ENCODE measurements around the gene KCNQ1.

The KCNQ1 gene

GRCh38 chr11:2772544-2773031 lies 327.8 kb downstream of the KCNQ1 start:
- H3K9ac ChIP-seq (ENCODE audit: low read depth, low read length): no peak overlapping the region

GRCh38 chr11:2774173-2775082 lies 329.6 kb downstream of the KCNQ1 start:
- no peak overlapping the region for H3K4me3 ChIP-seq (ENCODE audit: low read depth, low read length)
- H3K36me3 ChIP-seq (ENCODE audit: control insufficient read depth, insufficient read depth, low read length): no peaks in the 10 kb centered on the region
- no peaks in the 10 kb centered on the region for H3K4me1 ChIP-seq (ENCODE audit: control insufficient read depth, insufficient read depth, low read length)
- H3K9me3 ChIP-seq (ENCODE audit: control insufficient read depth, insufficient read depth, low read length): no peaks in the 10 kb centered on the region
- peaks cover 46% of the 10 kb centered on the region for H3K27me3 ChIP-seq (ENCODE audit: control insufficient read depth, insufficient read depth, low read length)
- no peak overlapping the region for H3K9ac ChIP-seq (ENCODE audit: low read depth, low read length)
- no peak overlapping the region for H3K27ac ChIP-seq (ENCODE audit: low read depth, low read length)

More at GRCh38 chr11:2772544-2773031, 327.8 kb downstream of the KCNQ1 start:
- Histone ChIP-seq H3K36me3 (ENCODE audit: control insufficient read depth, insufficient read depth, low read length) (no peaks in the 10 kb centered on the region), H3K4me1 (ENCODE audit: control insufficient read depth, insufficient read depth, low read length) (no peaks in the 10 kb centered on the region), H3K9me3 (ENCODE audit: control insufficient read depth, insufficient read depth, low read length) (no peaks in the 10 kb centered on the region), H3K27ac (ENCODE audit: low read depth, low read length) (no peak overlapping the region), H3K4me3 (ENCODE audit: low read depth, low read length) (no peak overlapping the region), H3K27me3 (ENCODE audit: control insufficient read depth, insufficient read depth, low read length) (peaks cover 64% of the 10 kb centered on the region)

- peaks cover 43% of the 10 kb centered on the region for H3K27me3 ChIP-seq (ENCODE audit: control insufficient read depth, insufficient read depth, low read length)
Observed at GRCh38 chr11:2775083-2775625, 330.3 kb downstream of the KCNQ1 start.

GRCh38 chr11:2775626-2776350 lies 331.0 kb downstream of the KCNQ1 start:
- Histone ChIP-seq H3K27ac (ENCODE audit: low read depth, low read length) (no peak overlapping the region), H3K4me1 (ENCODE audit: control insufficient read depth, insufficient read depth, low read length) (no peaks in the 10 kb centered on the region), H3K27me3 (ENCODE audit: control insufficient read depth, insufficient read depth, low read length) (peaks cover 39% of the 10 kb centered on the region), H3K4me3 (ENCODE audit: low read depth, low read length) (no peak overlapping the region), H3K9me3 (ENCODE audit: control insufficient read depth, insufficient read depth, low read length) (no peaks in the 10 kb centered on the region), H3K36me3 (ENCODE audit: control insufficient read depth, insufficient read depth, low read length) (no peaks in the 10 kb centered on the region), H3K9ac (ENCODE audit: low read depth, low read length) (no peak overlapping the region)

More at GRCh38 chr11:2775083-2775625, 330.3 kb downstream of the KCNQ1 start:
- no peaks in the 10 kb centered on the region for H3K36me3 ChIP-seq (ENCODE audit: control insufficient read depth, insufficient read depth, low read length)
- no peaks in the 10 kb centered on the region for H3K4me1 ChIP-seq (ENCODE audit: control insufficient read depth, insufficient read depth, low read length)
- no peak overlapping the region for H3K27ac ChIP-seq (ENCODE audit: low read depth, low read length)
- H3K4me3 ChIP-seq (ENCODE audit: low read depth, low read length): no peak overlapping the region
- H3K9me3 ChIP-seq (ENCODE audit: control insufficient read depth, insufficient read depth, low read length): no peaks in the 10 kb centered on the region
- no peak overlapping the region for H3K9ac ChIP-seq (ENCODE audit: low read depth, low read length)

GRCh38 chr11:2776351-2777061 lies 331.7 kb downstream of the KCNQ1 start:
- H3K36me3 ChIP-seq (ENCODE audit: control insufficient read depth, insufficient read depth, low read length): no peaks in the 10 kb centered on the region
- H3K9me3 ChIP-seq (ENCODE audit: control insufficient read depth, insufficient read depth, low read length): no peaks in the 10 kb centered on the region
- H3K4me3 ChIP-seq (ENCODE audit: low read depth, low read length): no peak overlapping the region
- H3K4me1 ChIP-seq (ENCODE audit: control insufficient read depth, insufficient read depth, low read length): no peaks in the 10 kb centered on the region
- peaks cover 32% of the 10 kb centered on the region for H3K27me3 ChIP-seq (ENCODE audit: control insufficient read depth, insufficient read depth, low read length)
- no peak overlapping the region for H3K27ac ChIP-seq (ENCODE audit: low read depth, low read length)
- H3K9ac ChIP-seq (ENCODE audit: low read depth, low read length): no peak overlapping the region

- Histone ChIP-seq H3K4me1 (ENCODE audit: control insufficient read depth, insufficient read depth, low read length) (no peaks in the 10 kb centered on the region), H3K27ac (ENCODE audit: low read depth, low read length) (no peak overlapping the region), H3K4me3 (ENCODE audit: low read depth, low read length) (no peak overlapping the region), H3K36me3 (ENCODE audit: control insufficient read depth, insufficient read depth, low read length) (no peaks in the 10 kb centered on the region), H3K27me3 (ENCODE audit: control insufficient read depth, insufficient read depth, low read length) (peaks cover 24% of the 10 kb centered on the region), H3K9me3 (ENCODE audit: control insufficient read depth, insufficient read depth, low read length) (no peaks in the 10 kb centered on the region), H3K9ac (ENCODE audit: low read depth, low read length) (no peak overlapping the region)
Observed at GRCh38 chr11:2777386-2777785, 332.6 kb downstream of the KCNQ1 start.

GRCh38 chr11:2777871-2778629 lies 333.2 kb downstream of the KCNQ1 start:
- Histone ChIP-seq H3K36me3 (ENCODE audit: control insufficient read depth, insufficient read depth, low read length) (no peaks in the 10 kb centered on the region), H3K27ac (ENCODE audit: low read depth, low read length) (no peak overlapping the region), H3K9ac (ENCODE audit: low read depth, low read length) (no peak overlapping the region), H3K4me3 (ENCODE audit: low read depth, low read length) (no peak overlapping the region), H3K4me1 (ENCODE audit: control insufficient read depth, insufficient read depth, low read length) (peaks cover 1% of the 10 kb centered on the region; the same call in 1 of the 2 replicates), H3K27me3 (ENCODE audit: control insufficient read depth, insufficient read depth, low read length) (peaks cover 17% of the 10 kb centered on the region), H3K9me3 (ENCODE audit: control insufficient read depth, insufficient read depth, low read length) (no peaks in the 10 kb centered on the region)

- H3K9me3 ChIP-seq (ENCODE audit: control insufficient read depth, insufficient read depth, low read length): no peaks in the 10 kb centered on the region
- H3K4me3 ChIP-seq (ENCODE audit: low read depth, low read length): no peak overlapping the region
- no peak overlapping the region for H3K9ac ChIP-seq (ENCODE audit: low read depth, low read length)
- H3K27me3 ChIP-seq (ENCODE audit: control insufficient read depth, insufficient read depth, low read length): peaks cover 9% of the 10 kb centered on the region
- H3K4me1 ChIP-seq (ENCODE audit: control insufficient read depth, insufficient read depth, low read length): peaks cover 10% of the 10 kb centered on the region
- no peaks in the 10 kb centered on the region for H3K36me3 ChIP-seq (ENCODE audit: control insufficient read depth, insufficient read depth, low read length)
- H3K27ac ChIP-seq (ENCODE audit: low read depth, low read length): no peak overlapping the region
Observed at GRCh38 chr11:2778630-2779498, 334.1 kb downstream of the KCNQ1 start.

GRCh38 chr11:2779499-2779980 lies 334.7 kb downstream of the KCNQ1 start:
- H3K27me3 ChIP-seq (ENCODE audit: control insufficient read depth, insufficient read depth, low read length): peaks cover 3% of the 10 kb centered on the region; the same call in 1 of the 2 replicates
- peaks cover 13% of the 10 kb centered on the region for H3K4me1 ChIP-seq (ENCODE audit: control insufficient read depth, insufficient read depth, low read length)
- no peak overlapping the region for H3K9ac ChIP-seq (ENCODE audit: low read depth, low read length)
- H3K27ac ChIP-seq (ENCODE audit: low read depth, low read length): no peak overlapping the region
- no peaks in the 10 kb centered on the region for H3K36me3 ChIP-seq (ENCODE audit: control insufficient read depth, insufficient read depth, low read length)
- H3K4me3 ChIP-seq (ENCODE audit: low read depth, low read length): no peak overlapping the region
- H3K9me3 ChIP-seq (ENCODE audit: control insufficient read depth, insufficient read depth, low read length): no peaks in the 10 kb centered on the region
